KG1 (cell line): ENCODE data around the gene CDC5L.

Source experiments
- DNase-seq: peaks from one replicate; lab custom pipeline; 2025; lab: John Stamatoyannopoulos, UW

Gene CDC5L

DNA sequence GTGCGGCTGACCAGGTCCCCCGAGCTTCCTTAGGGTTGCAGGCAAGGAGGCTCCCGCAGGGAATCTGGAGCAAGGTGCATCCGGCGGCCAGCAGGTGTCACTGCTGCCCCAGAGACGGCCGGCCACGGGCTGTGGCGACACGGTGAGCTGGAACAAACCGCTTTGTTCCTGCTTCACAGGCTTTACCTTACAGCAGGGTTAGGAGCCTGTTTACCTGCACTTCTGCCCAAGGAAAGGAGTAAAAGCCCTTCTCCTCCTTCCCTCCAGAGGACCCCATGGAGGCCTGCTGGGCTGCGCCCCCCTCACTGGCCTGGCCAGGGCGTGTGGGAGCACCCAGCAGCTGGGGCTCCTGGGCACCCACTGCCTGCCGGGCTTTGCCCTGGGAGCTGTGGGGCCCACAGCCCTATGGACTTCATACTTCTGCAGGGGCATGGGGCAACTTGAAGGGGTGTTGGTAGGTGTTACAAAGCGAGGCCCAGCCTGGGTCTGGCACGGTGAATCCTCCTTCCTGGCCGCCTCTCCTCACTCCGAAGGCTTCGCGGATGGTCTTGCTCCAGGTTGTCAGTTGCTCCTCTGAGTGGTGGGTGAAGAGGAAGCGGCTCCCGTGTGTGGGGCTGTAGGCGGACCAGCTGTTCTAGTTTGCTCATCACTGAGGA, 88.4 kb downstream of the CDC5L start:
- no peak for DNase-seq

DNA sequence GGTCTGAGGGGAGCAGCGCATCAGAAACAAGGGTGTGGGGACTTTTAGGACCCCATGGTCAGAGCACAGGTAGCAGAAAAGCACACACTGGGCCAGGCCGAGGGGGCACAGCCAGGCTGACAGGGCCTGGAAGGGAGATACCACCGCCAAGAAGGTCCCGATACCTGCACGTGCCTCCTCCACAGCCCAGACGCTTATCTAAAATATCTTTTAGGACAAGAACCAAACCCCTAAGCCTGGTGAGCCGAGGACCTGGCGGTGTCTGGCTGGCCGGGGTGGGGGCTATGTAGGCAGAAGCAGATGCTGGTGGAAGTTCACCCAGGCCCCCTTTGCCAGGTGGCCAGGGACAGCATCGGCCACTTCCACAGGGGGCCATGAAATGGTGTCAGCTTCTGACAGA, 89.3 kb downstream of the CDC5L start:
- DNase-seq = no peak

DNA sequence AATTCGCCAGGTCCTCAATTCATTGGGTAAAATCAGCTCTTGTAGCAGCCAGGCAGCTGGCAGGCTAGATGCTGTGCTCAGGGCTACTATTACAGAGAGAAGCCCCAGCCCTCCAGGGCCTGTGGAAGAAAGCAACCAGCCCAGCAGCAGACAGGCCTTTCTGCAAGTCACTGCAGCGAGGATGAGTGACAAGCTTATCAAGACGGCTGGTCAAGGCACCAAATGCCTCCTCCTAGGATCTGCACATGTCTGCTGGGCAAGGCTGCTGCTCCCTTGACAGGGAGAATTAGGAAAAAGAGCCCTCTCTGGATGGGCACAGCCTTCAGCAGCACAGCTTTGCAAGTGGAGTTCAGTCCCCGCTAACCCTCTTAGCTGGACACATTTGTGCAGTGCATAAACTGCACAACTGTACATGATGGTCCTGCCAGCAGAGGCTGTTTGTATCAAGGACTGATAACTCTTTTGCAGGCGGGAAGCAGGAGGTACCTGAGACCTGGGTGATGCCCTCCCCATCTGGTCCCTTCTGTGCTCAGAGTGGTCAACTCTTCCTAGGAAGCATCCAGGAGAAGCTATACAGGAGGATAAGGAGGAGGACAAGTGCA, 89.9 kb downstream of the CDC5L start:
- no peak for DNase-seq

- no peak for DNase-seq
These were observed 90.7 kb downstream of the CDC5L start for GRCh38 chr6:44478158-44478557.

GRCh38 chr6:44478591-44479254, 91.2 kb downstream of the CDC5L start:
- no peak for DNase-seq

GRCh38 chr6:44480097-44480541, 92.6 kb downstream of the CDC5L start:
- DNase-seq = no peak

- DNase-seq = no peak
These were observed 93.5 kb downstream of the CDC5L start for GRCh38 chr6:44481056-44481455.

DNA sequence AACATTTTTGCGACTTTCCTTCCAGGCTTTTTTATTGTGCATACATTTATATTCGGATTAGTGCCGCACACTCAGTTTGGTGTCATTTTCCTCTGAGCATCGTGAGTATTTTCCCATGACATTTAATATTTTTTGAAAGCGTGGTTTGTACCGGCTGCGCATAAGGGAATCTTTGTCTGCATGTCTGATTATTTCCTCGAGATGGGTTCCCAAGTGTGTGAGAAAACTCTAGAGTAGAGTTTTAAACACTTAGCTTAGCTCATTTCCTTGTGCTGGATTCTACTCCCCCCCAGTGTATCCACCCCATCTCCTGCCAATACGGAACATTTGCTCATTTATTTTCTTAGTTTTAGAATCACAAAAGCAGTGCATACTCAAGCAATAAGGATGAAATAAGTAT, 94.3 kb downstream of the CDC5L start:
- DNase-seq = no peak

DNA sequence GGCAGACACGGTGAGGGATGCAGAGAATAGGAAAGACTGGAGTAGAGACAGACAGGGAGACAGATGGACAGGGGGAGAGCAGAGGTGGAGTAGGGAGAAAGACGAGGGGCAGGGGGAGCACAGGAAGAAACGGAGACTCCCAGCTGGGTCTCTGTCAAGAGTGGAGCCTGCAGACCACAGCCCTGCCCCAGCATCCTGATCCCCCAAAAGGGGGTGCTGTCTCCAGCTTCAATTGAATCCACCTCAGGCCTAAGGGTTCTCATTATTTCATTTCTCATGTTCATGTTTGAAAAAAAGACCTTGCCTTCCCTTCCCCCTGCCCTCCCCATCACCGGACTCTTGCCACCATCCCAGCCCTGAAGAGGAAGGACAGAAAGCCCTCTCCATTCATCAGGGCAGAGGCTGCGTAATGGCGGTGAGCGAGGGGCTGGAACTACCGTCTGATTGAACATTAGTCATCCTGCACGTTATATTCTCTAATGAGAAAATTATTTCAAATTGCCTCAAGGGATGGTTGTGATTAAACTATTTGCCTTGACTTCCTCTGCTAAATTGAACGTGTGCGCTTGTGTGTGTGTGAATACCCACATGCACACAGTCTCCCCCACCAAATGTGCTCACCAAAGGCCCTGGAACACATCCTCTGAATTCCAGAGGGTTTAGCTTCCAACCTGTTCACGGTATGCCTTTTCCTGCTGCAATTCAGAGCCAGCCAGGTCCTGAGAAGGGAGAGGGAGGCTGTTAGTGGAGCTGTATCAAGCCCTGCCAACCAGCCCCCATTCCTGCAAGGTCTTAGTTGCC, 98.3 kb downstream of the CDC5L start:
- no peak for DNase-seq

DNA sequence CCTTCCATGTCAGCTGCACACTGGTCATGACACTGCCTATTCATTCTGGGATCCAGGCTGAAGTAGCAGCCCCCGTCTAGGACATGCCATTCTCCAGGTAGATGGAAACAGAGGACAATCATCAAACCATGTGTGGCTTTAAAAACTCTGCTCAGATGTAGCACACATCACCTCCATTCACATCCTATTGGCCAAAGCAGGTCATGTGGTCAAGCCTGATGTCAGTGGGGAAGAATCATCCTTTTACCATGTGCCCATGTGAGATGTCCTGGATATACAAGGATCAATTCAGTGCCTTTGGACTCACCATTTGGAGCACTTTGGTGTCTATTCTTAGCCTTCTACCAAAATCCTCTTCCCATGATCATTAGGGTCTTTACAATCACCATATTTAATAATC, 99.5 kb downstream of the CDC5L start:
- no peak for DNase-seq

- DNase-seq = no peak
These were observed 100.1 kb downstream of the CDC5L start for GRCh38 chr6:44487586-44487985.

GRCh38 chr6:44489910-44490604, 102.6 kb downstream of the CDC5L start:
- no peak for DNase-seq

- DNase-seq = no peak
These were observed 105.6 kb downstream of the CDC5L start for GRCh38 chr6:44493132-44493531.

- no peak for DNase-seq
These were observed 106.1 kb downstream of the CDC5L start for GRCh38 chr6:44493593-44493992.

DNA sequence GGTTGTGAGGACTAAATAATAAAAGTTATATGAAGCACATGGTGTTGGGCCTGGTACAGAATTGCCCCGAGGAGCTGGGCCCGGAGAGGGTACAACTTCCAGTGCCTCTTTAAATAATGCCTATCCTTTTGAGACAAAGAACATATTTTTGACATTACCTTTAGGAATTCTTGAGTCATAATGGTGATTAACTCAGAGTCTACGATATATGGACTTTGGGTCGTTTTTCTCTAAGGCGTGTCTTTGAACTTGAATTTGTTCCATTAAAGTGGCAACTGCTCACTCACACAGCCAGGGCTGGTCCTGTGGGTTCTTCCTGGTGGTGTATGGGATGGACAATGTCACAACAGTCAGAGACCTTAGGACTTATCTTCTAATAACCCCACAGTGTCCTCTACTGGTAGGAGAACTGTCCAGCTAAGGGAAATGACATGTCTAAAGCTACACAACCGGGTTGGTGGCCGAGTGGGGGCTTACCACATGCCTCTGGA, 106.5 kb downstream of the CDC5L start:
- DNase-seq = no peak

DNA sequence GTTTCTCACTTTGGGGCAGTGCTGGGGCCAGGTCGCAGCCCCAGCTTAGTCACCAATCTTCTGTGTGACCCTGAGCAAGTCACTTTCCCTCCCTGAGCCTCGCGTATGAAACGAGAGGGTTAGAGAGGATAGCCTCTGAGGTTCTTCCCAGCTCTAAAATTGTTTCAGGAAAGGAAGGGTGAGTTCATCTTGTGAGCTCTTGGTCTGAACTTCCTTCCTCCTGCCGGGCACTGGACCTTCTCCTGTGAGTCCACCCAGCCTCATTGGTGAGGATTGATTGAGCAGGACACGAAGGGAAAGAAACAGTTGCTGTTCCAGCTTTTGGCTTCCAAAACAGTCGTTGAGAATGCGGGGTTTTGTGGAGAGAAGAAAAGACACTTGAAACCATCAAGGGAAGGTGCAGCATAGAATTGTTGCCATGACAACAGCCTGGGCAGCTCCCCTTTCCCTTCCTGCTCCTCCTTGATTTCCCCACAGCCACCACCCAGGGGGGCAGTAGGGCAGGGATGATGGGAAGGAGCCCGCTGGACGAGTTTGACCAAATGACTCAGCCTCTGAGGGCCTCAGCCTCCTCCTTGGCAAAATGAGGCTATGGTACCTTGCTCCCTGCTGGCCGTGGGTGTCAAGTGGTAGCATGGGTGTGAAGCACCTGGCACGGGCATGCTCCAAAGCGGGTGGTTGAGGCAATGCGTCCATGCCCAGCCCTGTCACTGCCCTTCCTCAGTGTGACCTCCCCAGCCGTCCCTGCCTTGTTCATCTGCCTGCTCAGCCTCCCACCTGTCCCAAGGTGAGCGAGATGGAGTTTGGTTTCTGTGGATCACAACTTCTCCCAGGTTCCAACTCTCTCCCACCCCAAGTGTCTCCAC, 107.8 kb downstream of the CDC5L start:
- no peak for DNase-seq

- DNase-seq = no peak
These were observed 109.3 kb downstream of the CDC5L start for GRCh38 chr6:44496665-44497369.

GRCh38 chr6:44497807-44498206, 110.3 kb downstream of the CDC5L start:
- DNase-seq = no peak

GRCh38 chr6:44498436-44498835, 110.9 kb downstream of the CDC5L start:
- no peak for DNase-seq

DNA sequence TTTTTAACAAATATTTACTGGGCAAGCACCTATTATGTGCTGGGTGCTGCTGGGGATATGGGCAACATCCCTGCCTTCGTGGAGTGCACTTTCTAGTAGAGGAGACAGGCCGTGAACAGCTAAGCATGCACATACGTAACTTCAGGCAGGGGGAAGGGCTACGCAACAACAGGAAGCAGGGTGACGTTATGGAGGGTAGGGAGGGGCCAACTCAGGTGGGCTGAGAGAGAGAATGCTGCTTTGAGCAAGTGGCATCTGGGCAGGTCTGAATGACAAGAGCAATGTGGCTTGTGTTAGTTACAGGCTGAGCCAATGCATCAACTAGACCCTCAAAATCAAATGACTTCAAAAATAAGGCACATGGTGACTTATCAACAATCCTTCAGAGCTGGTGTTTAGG, 112.1 kb downstream of the CDC5L start:
- no peak for DNase-seq
